PC-3 (cell line): ENCODE measurements around the gene MGMT. TPM values are rescaled to one million over a fixed set of nuclear protein-coding genes. Genes with fewer than 3 reads are reported as not detected.

ENCODE experiments used
- ATAC-seq: fragments of 200-7000 bp; cut with Tn5 transposase; 2 replicates; pipeline ENCODE4 v1.9.1; 2020; ENCODE audit warnings: mild to moderate bottlenecking, moderate library complexity
- BruUV-seq: library from RNA; stranded (reverse); fragments of 400-500 nt; replicated peaks from 2 replicates; lab custom pipeline; 2021; lab: Mats Ljungman, UMichigan
- CTCF ChIA-PET: fragments of 300-600 bp; sonication (Branson Sonifier 250); formaldehyde crosslinking; loops from one replicate; lab custom pipeline; 2022; ENCODE audit warnings: antibody characterized with exemption; lab: Charles Lee
- POLR2A ChIA-PET: fragments of 300-600 bp; sonication (Branson Sonifier 250); formaldehyde crosslinking; loops from one replicate; lab custom pipeline; 2022; ENCODE audit warnings: antibody characterized with exemption; ENCODE audit not compliant: unreplicated experiment; lab: Charles Lee
- DNase-seq: peaks from one replicate; pipeline ENCODE4 v3.0.0-alpha.2; 2015
- H2AFZ ChIP-seq: fragments of 300-600 bp; sonication (generic); 2 replicates; pipeline ENCODE4 v1.6.0; 2016; ENCODE audit warnings: antibody characterized with exemption, low read length
- H3F3A ChIP-seq: fragments of 300-600 bp; sonication (generic); one replicate; pipeline ENCODE4 v1.6.0; 2017; ENCODE audit warnings: antibody characterized with exemption, low read length, control low read depth, mild to moderate bottlenecking; ENCODE audit not compliant: unreplicated experiment
- H3K27ac ChIP-seq: fragments of 300-600 bp; sonication (generic); 2 replicates; pipeline ENCODE4 v1.5.1; 2016; ENCODE audit warnings: mild to moderate bottlenecking, low read length
- H3K27me3 ChIP-seq: fragments of 300-600 bp; sonication (generic); 2 replicates; pipeline ENCODE4 v1.6.1; 2016; ENCODE audit warnings: low read length, mixed read lengths
- H3K36me3 ChIP-seq: fragments of 300-600 bp; sonication (generic); 2 replicates; pipeline ENCODE4 v1.6.1; 2016; ENCODE audit warnings: low read depth, mixed run types, low read length, mixed read lengths
- H3K4me1 ChIP-seq: fragments of 300-600 bp; sonication (generic); 2 replicates; pipeline ENCODE4 v1.5.1; 2016; ENCODE audit warnings: low read length; ENCODE audit not compliant: insufficient read depth
- H3K4me2 ChIP-seq: fragments of 300-600 bp; sonication (generic); 2 replicates; pipeline ENCODE4 v1.6.0; 2016; ENCODE audit warnings: low read length
- H3K4me3 ChIP-seq: fragments of 300-600 bp; sonication (generic); 2 replicates; pipeline ENCODE4 v1.5.1; 2016; ENCODE audit warnings: mild to moderate bottlenecking, low read length, mixed read lengths
- H3K79me2 ChIP-seq: fragments of 300-600 bp; sonication (generic); 2 replicates; pipeline ENCODE4 v1.6.1; 2017; ENCODE audit warnings: low read length, mixed read lengths
- H3K9ac ChIP-seq: fragments of 300-600 bp; sonication (generic); 2 replicates; pipeline ENCODE4 v1.6.0; 2016; ENCODE audit warnings: mild to moderate bottlenecking, low read length
- H3K9me2 ChIP-seq: fragments of 300-600 bp; sonication (generic); replicated peaks from 2 replicates; pipeline ENCODE4 v1.6.1; 2016; ENCODE audit warnings: mixed run types, low read length, mixed read lengths
- H3K9me3 ChIP-seq: fragments of 300-600 bp; sonication (generic); 2 replicates; pipeline ENCODE4 v1.6.1; 2016; ENCODE audit warnings: low read length, mixed read lengths
- H4K20me1 ChIP-seq: fragments of 300-600 bp; sonication (generic); 2 replicates; pipeline ENCODE4 v1.6.1; 2016; ENCODE audit warnings: low read length, mixed read lengths
- CTCF ChIP-seq: fragments of 300-600 bp; sonication (generic); conservative IDR thresholded peaks from 2 replicates; pipeline ENCODE4 v1.5.1; 2017; ENCODE audit warnings: antibody characterized with exemption, low read depth, mild to moderate bottlenecking, low read length
- EZH2 ChIP-seq: fragments of 300-600 bp; sonication (generic); IDR thresholded peaks from one replicate; pipeline ENCODE4 v1.6.1; 2017; ENCODE audit warnings: antibody characterized with exemption, mild to moderate bottlenecking, low read length; ENCODE audit not compliant: unreplicated experiment
- EZH2phosphoT487 ChIP-seq: fragments of 300-600 bp; sonication (generic); IDR thresholded peaks from 2 replicates; pipeline ENCODE4 v1.6.1; 2018; ENCODE audit warnings: mild to moderate bottlenecking, antibody characterized with exemption, low read length, borderline replicate concordance
- intact Hi-C: fragments of 100-400 bp; cut with micrococcal nuclease; formaldehyde crosslinking; loops from 2 replicates; pipeline ENCODE4 v1.9.0; 2023
- total RNA-seq: library from RNA; depleted of rRNA; stranded (reverse); fragments of >200 nt; gene quantifications from 2 replicates; pipeline ENCODE4 v1.2.3, GENCODE V29; 2014

The MGMT gene
- total RNA-seq, 1 experiment from 2014 or later, result 19.8 TPM

GRCh38 chr10:129418496-129419225 is 48.4 kb upstream of the MGMT start:
- no peaks in the 10 kb centered on the region for H3F3A ChIP-seq
- no peak overlapping the region for H2AFZ ChIP-seq
- no peaks in the 10 kb centered on the region for H3K9me2 ChIP-seq
- H3K4me2 ChIP-seq, result no peak overlapping the region
- POLR2A ChIA-PET, result no interaction called here
- no peaks in the 10 kb centered on the region for H3K36me3 ChIP-seq
- intact Hi-C loops, result no loop called here
- H4K20me1 ChIP-seq, result no peaks in the 10 kb centered on the region
- H3K27ac ChIP-seq, result no peak overlapping the region
- H3K9me3 ChIP-seq, result no peaks in the 10 kb centered on the region
- no peak overlapping the region for H3K9ac ChIP-seq
- TF ChIP-seq EZH2phosphoT487, result no peak
- no peak for TF ChIP-seq EZH2
- no peak for TF ChIP-seq CTCF
- H3K79me2 ChIP-seq, result no peaks in the 10 kb centered on the region
- H3K27me3 ChIP-seq, result peaks cover 61% of the 10 kb centered on the region
- no TSS peak for BruUV-seq
- no peaks in the 10 kb centered on the region for H3K4me1 ChIP-seq
- ATAC-seq, result no peak
- CTCF ChIA-PET, result no interaction called here
- no peak overlapping the region for H3K4me3 ChIP-seq
- no peak for DNase-seq

GRCh38 chr10:129419397-129419796 is 47.6 kb upstream of the MGMT start:
- H3K4me2 ChIP-seq, result no peak overlapping the region
- no peaks in the 10 kb centered on the region for H3K9me3 ChIP-seq
- no peak overlapping the region for H3K9ac ChIP-seq
- no peaks in the 10 kb centered on the region for H3K79me2 ChIP-seq
- intact Hi-C loops, result no loop called here
- no peak overlapping the region for H2AFZ ChIP-seq
- TF ChIP-seq EZH2phosphoT487, result no peak
- no peak for TF ChIP-seq EZH2
- no peak for TF ChIP-seq CTCF
- ATAC-seq (no peak), DNase-seq (no peak)
- H4K20me1 ChIP-seq, result no peaks in the 10 kb centered on the region
- H3K36me3 ChIP-seq, result no peaks in the 10 kb centered on the region
- no peak overlapping the region for H3K27ac ChIP-seq
- H3K4me1 ChIP-seq, result no peaks in the 10 kb centered on the region
- no peaks in the 10 kb centered on the region for H3F3A ChIP-seq
- H3K27me3 ChIP-seq, result peaks cover 54% of the 10 kb centered on the region
- no TSS peak for BruUV-seq
- CTCF ChIA-PET, result no interaction called here
- H3K4me3 ChIP-seq, result no peak overlapping the region
- POLR2A ChIA-PET, result interaction anchor here (0.6 kb wide), 1 partner anchor 202 kb away, joined by 3 read pairs; no protein-coding TSS in a partner anchor
- H3K9me2 ChIP-seq, result no peaks in the 10 kb centered on the region

GRCh38 chr10:129421399-129422010 is 45.5 kb upstream of the MGMT start:
- Histone ChIP-seq H3K36me3 (no peaks in the 10 kb centered on the region), H3K4me3 (no peak overlapping the region), H3K27ac (no peak overlapping the region), H3K79me2 (no peaks in the 10 kb centered on the region), H3K4me1 (no peaks in the 10 kb centered on the region), H3K27me3 (peaks cover 56% of the 10 kb centered on the region), H3K9ac (no peak overlapping the region), H3K9me3 (no peaks in the 10 kb centered on the region), H3K9me2 (no peaks in the 10 kb centered on the region), H3K4me2 (no peak overlapping the region), H2AFZ (no peak overlapping the region), H3F3A (no peaks in the 10 kb centered on the region), H4K20me1 (no peaks in the 10 kb centered on the region)
- BruUV-seq, result no TSS peak
- ATAC-seq, result no peak
- ChIA-PET POLR2A (no interaction called here), CTCF (no interaction called here)
- intact Hi-C loops, result no loop called here
- no peak for TF ChIP-seq EZH2
- TF ChIP-seq CTCF, result no peak
- TF ChIP-seq EZH2phosphoT487, result no peak
- DNase-seq, result no peak
